GM18519 (cell line): Measurements from ENCODE around the gene CAMK2N2.
"Not testable (repeated sequence)": the region's sequence is repeated elsewhere in the genome, so short reads cannot be mapped to it uniquely, and the experiment has no call there.

Source experiments
- ATAC-seq: cut with Tn5 transposase; IDR thresholded peaks from one replicate; pipeline ENCODE4 v1.9.1; 2021; ENCODE audit warnings: mild to moderate bottlenecking, moderate library complexity; ENCODE audit not compliant: unreplicated experiment, low FRiP score

Gene CAMK2N2

GRCh38 chr3:184275961-184276910 is 14.9 kb upstream of the CAMK2N2 start, which contains the start of gene ECE2:
Gene ECE2 (plus strand): TSS chr3:184276022. CDS start chr3:184276154, 132 bp downstream.
- ATAC-seq: no peak

- ATAC-seq: no peak
These were observed 14.0 kb upstream of the CAMK2N2 start for GRCh38 chr3:184275381-184275701.

GRCh38 chr3:184272269-184272668 is 10.9 kb upstream of the CAMK2N2 start:
- no peak for ATAC-seq

- ATAC-seq: not testable (repeated sequence)
These were observed 5.9 kb upstream of the CAMK2N2 start for GRCh38 chr3:184267249-184267648.

- ATAC-seq: no peak
These were observed 1.4 kb upstream of the CAMK2N2 start for GRCh38 chr3:184262764-184263179.

GRCh38 chr3:184261854-184262763 is 756 bp upstream of the CAMK2N2 start:
- ATAC-seq: no peak

DNA sequence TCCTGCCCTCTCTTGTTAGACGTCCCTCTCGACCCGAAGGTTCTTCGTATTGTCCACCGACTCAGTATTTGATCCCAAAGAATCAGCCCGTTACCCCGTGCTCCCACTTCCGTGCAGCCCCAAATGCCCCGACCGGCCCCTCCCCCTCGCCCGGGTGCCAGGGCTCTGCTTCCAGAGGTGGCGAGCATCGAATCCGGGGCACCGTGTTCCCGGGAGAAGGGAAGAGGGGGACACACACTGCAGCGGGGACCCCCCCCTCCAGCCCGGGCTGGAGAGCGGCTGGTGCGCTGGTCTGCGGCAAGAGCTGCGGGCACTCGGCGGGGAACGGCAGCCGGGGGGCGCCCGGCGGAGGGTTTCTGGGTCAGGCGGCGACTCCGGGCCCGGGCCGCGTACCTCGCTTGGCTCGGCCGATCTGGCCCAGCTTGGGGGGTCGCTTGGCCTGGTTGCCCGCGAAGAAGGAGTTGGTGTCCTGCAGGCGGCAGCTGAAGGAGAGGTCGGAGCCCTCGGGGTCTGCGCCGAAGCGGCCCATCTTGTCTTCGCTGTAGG is 556 bp downstream of the CAMK2N2 start:
- no peak for ATAC-seq

DNA sequence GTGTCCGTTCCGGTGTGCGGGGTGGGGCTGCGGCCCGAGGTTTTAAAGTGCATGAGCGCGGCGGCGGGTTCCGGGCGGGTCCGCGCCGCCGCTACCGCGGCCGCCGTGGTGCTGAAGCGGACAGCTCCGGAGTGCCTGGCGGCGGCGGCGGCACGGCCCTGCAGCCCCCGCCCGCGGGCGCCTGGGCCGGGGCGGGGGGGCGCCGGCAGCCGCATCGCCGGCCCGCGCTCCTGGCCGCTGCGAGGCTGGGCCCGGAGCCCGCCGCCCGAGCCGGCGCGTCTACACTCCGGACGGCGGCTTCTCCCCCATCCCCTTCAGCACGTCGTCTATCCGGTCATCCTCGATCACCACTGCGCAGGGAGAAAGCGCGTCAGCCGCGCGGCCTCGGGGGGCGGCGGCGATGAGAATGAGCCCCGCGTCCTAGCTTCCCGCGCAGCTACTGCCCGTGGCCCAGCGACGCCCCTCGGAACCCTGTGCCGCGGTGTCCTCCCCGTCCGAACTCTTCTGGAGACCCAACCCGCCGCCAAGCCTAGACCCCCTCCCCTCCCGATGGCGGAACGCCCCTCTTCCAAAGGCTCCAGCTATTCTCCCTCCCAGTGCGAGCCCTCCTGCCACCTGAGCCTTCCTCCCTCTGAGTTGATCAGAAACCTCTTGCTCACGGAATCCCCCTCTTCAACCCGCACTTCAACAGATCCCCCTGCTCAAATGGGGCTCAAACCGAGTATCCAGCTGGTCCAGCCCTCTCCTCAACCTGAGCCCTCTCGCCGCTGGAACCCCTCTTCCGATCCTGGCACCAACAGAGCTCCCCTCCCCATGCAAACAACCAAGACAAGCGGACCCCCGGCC is 1.3 kb downstream of the CAMK2N2 start:
- no peak for ATAC-seq

DNA sequence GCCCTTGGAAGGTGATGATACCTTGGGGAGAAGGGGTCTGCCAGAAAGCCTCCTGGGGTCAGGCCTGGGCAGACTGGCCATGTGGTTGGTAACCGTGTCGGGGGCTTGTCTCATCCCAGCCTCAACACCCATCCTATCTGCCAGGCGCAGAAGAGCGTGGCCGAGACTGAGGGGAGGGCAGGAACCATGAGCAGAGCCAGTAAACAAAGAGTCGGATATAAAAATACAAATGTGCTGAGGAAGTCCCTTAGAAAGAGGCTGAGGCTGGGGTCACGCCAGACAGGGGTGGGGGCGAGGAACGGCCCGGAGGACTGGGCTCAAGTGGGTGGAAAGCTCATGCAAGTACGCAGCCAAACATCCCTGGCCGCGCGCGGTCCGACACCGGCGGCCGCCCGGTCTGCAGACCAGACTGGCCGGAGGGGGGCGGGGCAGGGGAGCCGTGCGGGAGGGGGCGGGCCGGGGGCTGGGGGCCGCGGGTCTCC is 1.9 kb downstream of the CAMK2N2 start:
- ATAC-seq: no peak

DNA sequence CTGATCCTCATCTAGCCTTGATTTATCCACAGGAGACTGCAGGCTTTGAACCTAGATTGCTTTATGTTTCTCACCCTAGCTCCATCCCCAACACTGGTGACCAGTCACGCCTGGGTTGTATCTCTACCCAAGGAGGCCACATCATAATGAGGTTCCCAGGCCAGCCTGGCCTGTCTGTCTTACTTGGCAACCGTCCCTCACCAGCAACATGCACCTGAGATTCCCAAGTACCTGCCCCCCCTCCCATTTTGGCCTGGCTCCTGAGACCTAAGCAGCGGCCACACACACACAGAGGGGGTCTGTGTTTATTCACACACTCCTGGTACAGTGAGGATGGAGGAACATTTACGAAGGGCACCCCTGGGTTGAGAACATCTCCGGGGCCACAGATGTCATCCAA is 2.4 kb downstream of the CAMK2N2 start:
- ATAC-seq: no peak

GRCh38 chr3:184257083-184257915 is 4.1 kb downstream of the CAMK2N2 start:
- ATAC-seq: no peak

DNA sequence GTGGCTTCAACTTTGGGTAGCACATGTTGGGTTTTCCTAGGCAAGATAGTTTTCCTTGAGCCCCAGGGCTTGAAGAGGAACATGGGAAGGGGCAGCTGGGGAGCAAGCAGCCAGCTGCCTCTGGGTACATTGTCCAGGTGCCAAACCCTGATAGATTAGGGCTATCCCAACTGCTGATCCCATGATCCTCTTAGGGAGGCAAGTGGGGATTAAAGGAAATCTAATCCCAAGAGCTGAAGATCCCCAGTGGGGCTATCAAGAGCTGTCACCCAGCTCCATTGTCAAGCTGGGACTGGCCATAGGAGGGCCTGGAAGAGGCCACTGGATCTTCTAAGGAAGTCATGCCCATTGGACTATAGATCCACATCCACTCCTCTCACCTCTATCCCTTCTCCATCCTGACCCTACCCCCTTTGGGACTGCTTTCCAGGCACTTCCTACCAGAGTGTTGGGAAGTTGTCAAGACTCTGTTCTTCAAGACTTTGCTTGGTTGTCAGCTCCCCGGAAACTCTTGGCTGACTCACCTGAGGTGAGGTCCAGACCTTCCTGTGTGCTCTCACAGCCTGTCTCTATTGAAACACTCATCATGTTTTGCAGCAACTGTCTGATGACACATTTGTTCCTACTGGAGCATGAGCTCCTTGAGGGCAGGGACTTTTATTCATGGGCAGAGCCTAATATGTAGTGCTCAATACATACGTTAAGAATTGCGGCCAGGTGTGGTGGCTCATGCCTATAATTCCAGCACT is 5.9 kb downstream of the CAMK2N2 start:
- no peak for ATAC-seq

- ATAC-seq: peak; percentile 41
These were observed 11.1 kb downstream of the CAMK2N2 start for GRCh38 chr3:184250167-184250828.

- ATAC-seq: peak; percentile 69
These were observed 11.8 kb downstream of the CAMK2N2 start, which contains the start of gene EEF1AKMT4 for GRCh38 chr3:184249412-184250166. Gene EEF1AKMT4 (plus strand): TSS chr3:184249672. CDS start chr3:184249695, 23 bp downstream.

GRCh38 chr3:184248454-184249411 is 12.6 kb downstream of the CAMK2N2 start, which contains the start of gene ALG3:
Gene ALG3 (minus strand): TSS chr3:184248962. CDS start chr3:184248940, 22 bp downstream.
- ATAC-seq: peak; percentile 36

- no peak for ATAC-seq
These were observed 19.1 kb downstream of the CAMK2N2 start for GRCh38 chr3:184242297-184242685.
